Breast epithelium (tissue), 4 donors: ENCODE data around the gene AGAP1. TPM values are rescaled to one million over a fixed set of nuclear protein-coding genes. Genes with fewer than 3 reads are reported as not detected.
A peak's percentile ranks its signal among the peaks of the same experiment; 100 is the strongest.

Source experiments
- DNase-seq, 2 donors: peaks; one replicate each; pipeline ENCODE4 v3.0.0-alpha.2; 2019; ENCODE audit warnings: low spot score in 2 of 2
- H3K27ac ChIP-seq, 2 donors: fragments of 200-600 bp; sonication (generic) in 1 of 2; one replicate each; pipeline ENCODE4 v1.5.1; 2016 to 2019; ENCODE audit warnings: mild to moderate bottlenecking in 1 of 2
- H3K27me3 ChIP-seq, 2 donors: fragments of 200-600 bp; sonication (generic) in 1 of 2; one replicate each; pipeline versions ENCODE4 v1.5.1 to v1.6.0; 2017 to 2019; ENCODE audit warnings: control low read depth in 1 of 2, mild to moderate bottlenecking in 1 of 2
- H3K36me3 ChIP-seq: fragments of 200-600 bp; one replicate; pipeline ENCODE4 v1.5.1; 2019
- H3K4me1 ChIP-seq, 2 donors: fragments of 200-600 bp; sonication (generic); one replicate each; pipeline ENCODE4 v1.5.1; 2016 to 2019; ENCODE audit warnings: control low read depth in 1 of 2
- H3K4me3 ChIP-seq, 3 donors: fragments of 200-600 bp; sonication (generic); 1 replicate in 2 of 3; 2 replicates in 1 of 3; pipeline ENCODE4 v1.5.1; 2016 to 2019; ENCODE audit warnings: mild to moderate bottlenecking in 3 of 3, moderate library complexity in 2 of 3
- H3K9me3 ChIP-seq, 2 donors: fragments of 200-600 bp; sonication (generic) in 1 of 2; one replicate each; pipeline ENCODE4 v1.5.1; 2016 to 2019; ENCODE audit warnings: control low read depth in 1 of 2
- POLR2A ChIP-seq: fragments of 450-650 bp; IDR thresholded peaks from one replicate; pipeline ENCODE4 v1.6.1; 2016; ENCODE audit warnings: antibody characterized with exemption, mild to moderate bottlenecking, moderate library complexity
- POLR2AphosphoS5 ChIP-seq, 3 donors: sonication (generic); formaldehyde crosslinking; IDR thresholded peaks; one replicate each; pipeline ENCODE4 v1.6.1; 2017; ENCODE audit warnings: antibody characterized with exemption in 3 of 3
- intact Hi-C: fragments of 100-400 bp; cut with DNase I; formaldehyde crosslinking; loops from one replicate; pipeline ENCODE4 v1.15.1; 2023; ENCODE audit warnings: low total_unique reads
- total RNA-seq, 3 donors: library from RNA; depleted of rRNA; stranded (reverse); fragments of >200 nt; gene quantifications; one replicate each; pipeline ENCODE4 v1.1.0, GENCODE V29; 2016
- TF ChIP-seq, protein P1 (sequence below), 3 donors: fragments of 450-650 bp; IDR thresholded peaks; one replicate each; pipeline ENCODE4 v1.5.1; 2016 to 2017; ENCODE audit warnings: antibody characterized with exemption in 3 of 3, mild to moderate bottlenecking in 3 of 3, moderate library complexity in 3 of 3

AGAP1 gene
- total RNA-seq, 3 donors from 2014 or later: 19.7 to 27.1 (median 25.9) TPM

DNA sequence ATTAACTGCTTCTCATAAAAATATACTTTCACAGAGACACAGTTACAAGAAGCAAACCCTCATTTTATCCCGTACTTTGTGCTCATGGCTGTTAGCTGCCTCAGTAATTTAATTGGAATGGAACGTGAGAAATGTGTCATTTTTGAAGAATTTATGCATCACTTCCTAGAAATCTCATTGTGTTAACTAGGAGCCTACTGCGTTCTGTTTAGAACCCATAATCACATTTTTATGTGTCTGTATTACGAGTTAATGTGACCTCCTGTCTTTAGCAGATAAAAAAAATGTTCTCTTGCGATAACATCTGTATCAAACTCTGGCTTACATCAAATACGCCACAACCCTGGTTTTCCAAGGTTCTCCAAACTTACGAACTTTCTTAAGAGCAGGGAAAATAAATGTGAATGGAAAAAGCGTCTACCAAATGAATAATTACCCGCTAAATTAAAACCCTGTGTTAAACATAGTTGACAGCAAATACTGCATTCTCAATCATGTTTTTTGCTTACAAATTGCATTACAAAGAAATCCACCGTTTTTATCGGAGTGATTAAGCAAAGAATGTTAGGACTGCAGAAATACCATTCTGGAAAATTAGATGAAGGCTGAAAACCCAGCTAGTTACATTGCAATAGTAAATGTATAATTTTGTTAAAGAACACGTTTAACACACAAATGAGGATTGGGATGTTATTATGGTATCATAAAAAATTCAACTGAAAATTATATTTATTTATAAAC is 686.4 kb downstream of the AGAP1 start:
- H3K27ac ChIP-seq: no peak overlapping the region
- no peaks in the 10 kb centered on the region for H3K36me3 ChIP-seq
- no peak overlapping the region for H3K4me3 ChIP-seq
- no peak for DNase-seq
- peaks cover 0 to 10% of the 10 kb centered on the region in 2 donors for H3K9me3 ChIP-seq
- TF ChIP-seq, protein P1, sequence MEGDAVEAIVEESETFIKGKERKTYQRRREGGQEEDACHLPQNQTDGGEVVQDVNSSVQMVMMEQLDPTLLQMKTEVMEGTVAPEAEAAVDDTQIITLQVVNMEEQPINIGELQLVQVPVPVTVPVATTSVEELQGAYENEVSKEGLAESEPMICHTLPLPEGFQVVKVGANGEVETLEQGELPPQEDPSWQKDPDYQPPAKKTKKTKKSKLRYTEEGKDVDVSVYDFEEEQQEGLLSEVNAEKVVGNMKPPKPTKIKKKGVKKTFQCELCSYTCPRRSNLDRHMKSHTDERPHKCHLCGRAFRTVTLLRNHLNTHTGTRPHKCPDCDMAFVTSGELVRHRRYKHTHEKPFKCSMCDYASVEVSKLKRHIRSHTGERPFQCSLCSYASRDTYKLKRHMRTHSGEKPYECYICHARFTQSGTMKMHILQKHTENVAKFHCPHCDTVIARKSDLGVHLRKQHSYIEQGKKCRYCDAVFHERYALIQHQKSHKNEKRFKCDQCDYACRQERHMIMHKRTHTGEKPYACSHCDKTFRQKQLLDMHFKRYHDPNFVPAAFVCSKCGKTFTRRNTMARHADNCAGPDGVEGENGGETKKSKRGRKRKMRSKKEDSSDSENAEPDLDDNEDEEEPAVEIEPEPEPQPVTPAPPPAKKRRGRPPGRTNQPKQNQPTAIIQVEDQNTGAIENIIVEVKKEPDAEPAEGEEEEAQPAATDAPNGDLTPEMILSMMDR (IDR thresholded peaks at IDR 0.05): no peak
- TF ChIP-seq POLR2A (no peak), POLR2AphosphoS5 (IDR thresholded peaks at IDR 0.05) (no peak)
- H3K4me1 ChIP-seq: peaks cover 0 to 8% of the 10 kb centered on the region in 2 donors
- intact Hi-C loops: no loop called here
- H3K27me3 ChIP-seq: peaks cover 4 to 55% of the 10 kb centered on the region in 2 donors

DNA sequence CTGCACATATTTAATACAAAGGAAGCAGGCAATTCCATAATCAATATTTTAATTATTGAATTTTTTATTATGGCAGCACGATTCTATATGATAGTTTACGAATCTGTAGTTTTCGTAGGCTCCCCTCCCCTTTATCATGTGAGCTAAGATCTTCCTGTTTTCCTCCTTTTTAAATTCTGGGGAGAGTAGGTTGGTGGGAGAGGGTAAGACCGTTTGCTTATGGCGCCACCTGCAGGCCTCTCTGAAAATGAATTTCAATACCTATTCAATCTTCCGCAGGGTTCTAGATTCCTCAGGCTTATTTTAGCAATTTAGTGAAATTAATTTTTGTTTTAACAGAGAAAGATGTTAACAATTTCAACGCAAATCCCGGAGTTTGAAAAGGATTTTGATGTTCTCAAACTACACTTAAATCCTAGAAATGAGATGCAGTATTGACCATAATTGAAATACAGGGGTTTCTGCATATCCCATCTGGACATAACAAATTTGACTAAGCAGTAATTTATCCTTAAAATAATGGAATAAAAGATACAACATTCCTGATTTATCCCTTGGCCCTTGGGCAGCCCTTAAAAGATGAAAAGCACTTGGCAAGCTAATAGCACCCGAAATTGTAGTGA is 687.1 kb downstream of the AGAP1 start:
- peaks cover 0 to 10% of the 10 kb centered on the region in 2 donors for H3K9me3 ChIP-seq
- H3K36me3 ChIP-seq: no peaks in the 10 kb centered on the region
- H3K4me3 ChIP-seq: no peak overlapping the region
- peaks cover 4 to 55% of the 10 kb centered on the region in 2 donors for H3K27me3 ChIP-seq
- no peak overlapping the region for H3K27ac ChIP-seq
- TF ChIP-seq, protein P1 (IDR thresholded peaks at IDR 0.05): peak in 2 of 3 donors; percentile 45 to 52
- TF ChIP-seq POLR2A: no peak
- intact Hi-C loops: no loop called here
- DNase-seq: no peak
- H3K4me1 ChIP-seq: peaks cover 0 to 8% of the 10 kb centered on the region in 2 donors
